ENCODE results near the gene UBE2S.

The UBE2S gene

GRCh38 chr19:55352040-55352439 is 55.5 kb downstream of the UBE2S start:
- DNase-seq (ENCODE audit: low read depth): no peak
- no peak overlapping the region for H3K4me3 ChIP-seq (ENCODE audit: low read depth, low read length)
- TF ChIP-seq CTCF (IDR thresholded peaks at IDR 0.05; ENCODE audit: insufficient read depth, low read depth, low read length, missing control alignments): no peak

GRCh38 chr19:55350620-55351315 is 56.8 kb downstream of the UBE2S start:
- no peak overlapping the region for H3K4me3 ChIP-seq (ENCODE audit: low read depth, low read length)
- TF ChIP-seq CTCF (IDR thresholded peaks at IDR 0.05; ENCODE audit: insufficient read depth, low read depth, low read length, missing control alignments): no peak
- DNase-seq (ENCODE audit: low read depth): no peak
